Stimulated activated CD8-positive, alpha-beta memory T cell treated with anti-CD3 and anti-CD28 coated beads, Interleukin-15, amount 100 ng/mL, for 24 hours (primary cell): ENCODE measurements around the gene YAE1.
A peak's percentile ranks its signal among the peaks of the same experiment; 100 is the strongest.
"Not testable (repeated sequence)": the region's sequence is repeated elsewhere in the genome, so short reads cannot be mapped to it uniquely, and the experiment has no call there.

ENCODE experiments used
- DNase-seq: peaks from one replicate; pipeline ENCODE4 v3.0.0-alpha.2; 2020; ENCODE audit warnings: low read depth

The YAE1 gene

GRCh38 chr7:39566023-39566921 is at the start of gene YAE1:
Gene YAE1, plus strand, starts transcription at chr7:39566404. Its CDS starts 15 bp downstream, at chr7:39566419.
- DNase-seq, result peak; percentile 61

- no peak for DNase-seq
These were observed 49.7 kb upstream of the YAE1 start for GRCh38 chr7:39516498-39516897.

GRCh38 chr7:39517240-39517639 is 49.0 kb upstream of the YAE1 start:
- no peak for DNase-seq

GRCh38 chr7:39525926-39526325 is 40.3 kb upstream of the YAE1 start:
- no peak for DNase-seq

GRCh38 chr7:39526666-39527065 is 39.5 kb upstream of the YAE1 start:
- no peak for DNase-seq

GRCh38 chr7:39527296-39527695 is 38.9 kb upstream of the YAE1 start:
- DNase-seq, result no peak

GRCh38 chr7:39527951-39528350 is 38.3 kb upstream of the YAE1 start:
- no peak for DNase-seq

GRCh38 chr7:39528849-39529248 is 37.4 kb upstream of the YAE1 start:
- no peak for DNase-seq

GRCh38 chr7:39529582-39529981 is 36.6 kb upstream of the YAE1 start:
- no peak for DNase-seq

- no peak for DNase-seq
These were observed 35.2 kb upstream of the YAE1 start for GRCh38 chr7:39530971-39531370.

- DNase-seq, result no peak
These were observed 34.4 kb upstream of the YAE1 start for GRCh38 chr7:39531818-39532217.

- no peak for DNase-seq
These were observed 33.4 kb upstream of the YAE1 start for GRCh38 chr7:39532832-39533231.

- no peak for DNase-seq
These were observed 31.6 kb upstream of the YAE1 start for GRCh38 chr7:39534599-39534998.

- no peak for DNase-seq
These were observed 31.1 kb upstream of the YAE1 start for GRCh38 chr7:39535064-39535463.

- no peak for DNase-seq
These were observed 30.5 kb upstream of the YAE1 start for GRCh38 chr7:39535720-39536119.

GRCh38 chr7:39536951-39537350 is 29.3 kb upstream of the YAE1 start:
- no peak for DNase-seq

GRCh38 chr7:39539816-39540215 is 26.4 kb upstream of the YAE1 start:
- no peak for DNase-seq

- DNase-seq, result no peak
These were observed 25.9 kb upstream of the YAE1 start for GRCh38 chr7:39540320-39540719.

- no peak for DNase-seq
These were observed 24.7 kb upstream of the YAE1 start for GRCh38 chr7:39541511-39541910.

GRCh38 chr7:39544774-39545173 is 21.4 kb upstream of the YAE1 start:
- not testable (repeated sequence) for DNase-seq

GRCh38 chr7:39547336-39547735 is 18.9 kb upstream of the YAE1 start:
- no peak for DNase-seq

- no peak for DNase-seq
These were observed 15.8 kb upstream of the YAE1 start for GRCh38 chr7:39550411-39550810.

GRCh38 chr7:39553436-39553835 is 12.8 kb upstream of the YAE1 start:
- DNase-seq, result no peak

- DNase-seq, result no peak
These were observed 11.5 kb upstream of the YAE1 start for GRCh38 chr7:39554583-39555165.
